NCI-H774 (cell line): ENCODE measurements around the gene RAB1B.

Experiments used
- DNase-seq: peaks from one replicate; lab custom pipeline; 2025; lab: John Stamatoyannopoulos, UW

RAB1B gene

DNA sequence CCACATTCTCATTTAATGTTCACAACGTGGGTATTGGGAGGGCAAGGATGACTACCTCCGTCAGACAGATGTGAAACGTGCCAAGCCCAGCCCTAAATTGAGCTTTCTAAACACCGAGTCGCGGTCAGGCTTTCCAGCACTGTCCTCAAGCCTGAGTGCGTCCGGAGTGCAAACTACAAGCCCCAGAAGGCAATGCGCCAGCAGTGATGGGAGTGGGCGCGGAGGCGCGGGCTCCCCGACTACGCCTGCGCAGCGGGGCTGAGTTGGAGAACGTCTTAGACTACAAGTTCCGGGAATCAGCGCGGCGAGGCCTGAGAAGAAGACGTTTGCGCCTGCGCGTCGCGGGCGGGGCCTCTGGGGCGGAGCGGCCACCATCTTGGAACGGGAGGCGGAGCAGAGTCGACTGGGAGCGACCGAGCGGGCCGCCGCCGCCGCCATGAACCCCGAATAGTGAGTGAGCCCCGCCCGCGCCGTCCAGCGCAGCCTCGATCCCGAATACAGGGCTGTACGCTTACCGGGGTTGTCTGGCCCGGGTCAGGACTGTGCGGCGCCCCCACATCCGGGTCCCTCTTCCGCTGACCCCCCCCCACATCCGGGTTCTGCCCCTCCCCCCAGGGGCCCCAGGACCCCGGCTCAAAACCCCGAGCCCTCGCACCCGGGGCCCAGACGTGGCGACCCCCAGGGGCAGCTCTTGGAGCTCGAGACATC is at the start of gene RAB1B:
RAB1B (plus strand) TSS at position 396 of the 708 bp plus-strand sequence; CDS start at position 437, 41 bp downstream.
- peak; percentile 100 for DNase-seq

DNA sequence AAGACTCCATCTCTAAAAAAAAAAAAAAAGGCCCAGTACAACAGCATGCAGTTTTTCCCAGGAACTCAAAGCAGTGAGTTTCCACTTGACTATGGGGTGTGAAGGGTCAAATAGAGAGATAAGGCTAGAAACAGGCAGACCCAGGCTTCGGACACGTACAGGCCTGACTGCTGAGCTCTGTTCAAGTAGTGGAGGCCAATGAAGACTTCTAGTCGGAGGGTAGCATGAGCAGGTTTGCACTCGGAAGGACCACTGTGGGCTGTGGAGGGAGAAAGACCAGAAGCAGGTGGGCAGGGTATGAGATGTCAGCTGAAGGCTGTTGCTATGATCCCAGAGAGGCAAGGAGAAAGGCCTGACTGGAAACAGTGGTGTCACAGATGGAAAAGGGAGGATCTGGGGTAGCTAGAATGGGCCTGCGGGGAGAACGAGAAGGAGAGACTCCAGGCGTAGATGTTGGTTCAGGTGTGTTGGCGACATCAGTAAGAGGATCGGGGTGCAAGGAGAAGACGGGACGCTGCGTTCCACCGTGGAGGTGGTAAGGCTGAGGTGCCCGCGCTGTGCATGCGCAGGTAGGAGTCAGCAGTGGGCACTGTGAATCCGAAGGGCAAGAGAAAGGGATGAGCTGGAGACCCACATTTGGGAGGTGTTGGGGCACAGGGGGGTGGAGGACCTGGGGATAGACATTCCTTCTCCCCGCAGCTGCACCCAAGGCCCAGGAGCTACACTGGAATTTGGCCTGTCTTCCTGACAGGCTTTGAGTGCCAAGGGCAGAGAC is 49.4 kb upstream of the RAB1B start:
- no peak for DNase-seq

DNA sequence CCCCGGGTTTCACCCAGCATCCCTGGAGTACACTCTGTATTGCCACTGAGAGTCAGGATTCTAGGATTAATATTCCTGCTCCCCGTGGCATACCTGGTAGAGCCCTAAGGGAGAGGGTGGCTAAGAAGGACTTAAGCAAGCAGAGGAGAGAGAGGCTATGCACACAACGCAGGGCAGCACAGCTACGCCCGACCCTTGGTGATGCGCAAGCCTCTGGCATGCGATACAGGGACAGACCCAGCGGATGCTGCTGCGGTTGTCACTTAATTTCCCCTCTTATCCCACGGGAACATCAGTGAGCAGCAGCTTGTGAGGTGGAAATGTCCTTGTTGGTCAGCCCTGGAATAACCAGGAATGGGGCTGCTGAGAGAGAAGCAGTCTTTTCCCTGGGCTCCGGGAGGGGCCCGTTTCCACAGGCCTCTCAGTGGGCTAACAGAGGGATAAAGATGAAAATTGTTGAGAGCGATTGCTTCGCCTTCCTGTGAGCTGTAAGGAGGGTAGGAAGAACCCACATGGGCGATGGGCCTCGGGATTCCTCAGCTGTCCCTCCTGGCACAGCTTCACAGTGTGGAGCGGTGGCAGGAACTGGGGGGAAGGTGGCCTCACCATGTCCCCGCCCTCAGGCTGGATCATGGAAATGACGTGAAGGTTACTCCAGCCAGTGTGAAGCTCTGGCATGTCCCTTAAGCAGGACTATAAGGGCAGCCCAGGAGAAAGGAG is 48.4 kb upstream of the RAB1B start:
- no peak for DNase-seq

DNA sequence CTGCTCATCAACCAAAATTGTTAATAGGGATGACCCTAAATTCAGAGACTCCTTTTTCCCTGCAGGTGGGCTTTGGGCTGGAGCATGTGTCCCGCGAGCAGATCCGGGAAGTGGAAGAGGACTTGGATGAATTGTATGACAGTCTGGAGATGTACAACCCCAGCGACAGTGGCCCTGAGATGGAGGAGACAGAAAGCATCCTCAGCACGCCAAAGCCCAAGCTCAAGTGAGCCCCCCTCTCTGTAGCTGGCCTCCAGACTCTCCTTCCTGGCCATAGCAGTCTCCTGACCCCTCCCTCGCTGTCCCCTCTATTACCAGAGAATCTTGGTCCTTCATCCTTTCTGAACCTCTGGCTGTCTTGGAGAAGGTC is 47.9 kb upstream of the RAB1B start:
- no peak for DNase-seq

DNA sequence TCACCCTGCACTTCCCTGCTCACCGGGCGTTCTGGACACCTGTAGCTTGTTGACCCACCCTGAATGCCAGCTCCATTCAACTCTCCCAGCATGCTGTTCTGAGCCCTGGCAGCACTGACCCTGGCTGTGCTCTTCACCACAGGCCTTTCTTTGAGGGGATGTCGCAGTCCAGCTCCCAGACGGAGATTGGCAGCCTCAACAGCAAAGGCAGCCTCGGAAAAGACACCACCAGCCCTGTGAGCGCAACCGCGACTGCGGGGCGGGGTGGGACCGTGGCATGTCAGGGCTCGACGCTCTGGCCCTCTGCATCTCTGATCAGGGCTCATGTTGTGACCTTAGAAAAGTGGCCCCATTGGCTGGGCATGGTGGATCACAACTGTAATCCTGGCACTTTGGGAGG is 47.4 kb upstream of the RAB1B start:
- DNase-seq = no peak

DNA sequence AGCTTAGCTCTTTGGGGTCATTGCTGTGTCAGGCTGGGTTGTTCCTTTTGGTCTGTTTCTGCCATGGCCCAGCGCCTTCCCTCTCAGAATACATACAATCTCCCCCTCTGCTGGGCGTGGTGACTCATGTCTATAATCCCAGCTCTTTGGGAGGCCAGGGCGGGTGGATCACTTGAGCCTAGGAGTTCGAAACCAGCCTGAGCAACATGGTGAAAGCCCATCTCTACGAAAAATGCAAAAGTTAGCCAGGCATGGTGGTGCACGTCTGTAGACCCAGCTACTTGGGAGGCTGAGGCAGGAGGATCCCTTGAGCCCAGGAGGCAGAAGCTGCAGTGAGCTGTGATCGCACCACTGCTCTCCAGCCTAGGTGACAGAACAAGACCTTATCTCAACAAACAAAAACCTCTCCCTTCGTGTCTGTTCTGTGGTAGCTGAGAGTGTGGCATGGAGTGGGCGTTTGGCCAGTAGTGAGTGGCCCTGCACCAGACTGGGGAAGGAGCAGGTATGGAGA is 46.7 kb upstream of the RAB1B start:
- no peak for DNase-seq

DNA sequence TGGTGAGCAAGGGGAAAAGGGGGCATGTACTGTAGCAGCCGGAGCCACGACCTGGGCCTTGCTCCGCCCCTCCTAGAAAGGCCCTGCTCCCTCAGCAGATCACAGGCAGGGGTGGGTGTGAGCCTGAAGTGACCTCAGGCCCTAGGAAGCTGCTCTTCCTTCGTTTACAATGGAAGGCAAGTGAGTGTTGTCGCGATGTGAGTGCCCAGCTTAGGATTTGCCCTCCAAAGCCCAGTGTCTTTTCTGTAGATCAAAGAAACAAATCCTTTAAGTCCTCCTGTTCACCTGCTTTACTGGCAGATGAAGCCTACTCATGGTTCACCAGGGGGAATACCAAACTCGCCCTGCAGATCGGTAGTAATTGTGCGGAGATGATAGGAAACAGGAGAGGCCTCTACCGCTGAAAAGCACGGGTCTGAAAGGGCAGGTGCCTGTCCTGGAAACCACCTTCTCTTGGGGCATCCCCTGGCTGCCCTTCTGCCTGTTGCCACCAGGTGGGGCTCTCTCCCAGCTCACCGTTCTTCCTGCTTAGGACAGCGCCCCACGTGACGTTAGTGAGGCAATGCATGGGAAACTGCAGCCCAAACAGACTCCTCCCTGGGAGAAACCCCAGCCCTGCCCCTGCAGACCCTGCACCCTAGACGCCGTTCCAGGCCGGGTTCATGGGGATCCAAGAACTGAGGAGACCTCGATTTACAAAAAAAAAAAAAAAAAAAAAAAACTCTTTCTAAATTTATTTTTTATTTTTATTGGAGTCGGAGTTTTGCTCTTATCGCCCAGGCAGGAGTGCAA is 45.9 kb upstream of the RAB1B start:
- peak; percentile 93 for DNase-seq

DNA sequence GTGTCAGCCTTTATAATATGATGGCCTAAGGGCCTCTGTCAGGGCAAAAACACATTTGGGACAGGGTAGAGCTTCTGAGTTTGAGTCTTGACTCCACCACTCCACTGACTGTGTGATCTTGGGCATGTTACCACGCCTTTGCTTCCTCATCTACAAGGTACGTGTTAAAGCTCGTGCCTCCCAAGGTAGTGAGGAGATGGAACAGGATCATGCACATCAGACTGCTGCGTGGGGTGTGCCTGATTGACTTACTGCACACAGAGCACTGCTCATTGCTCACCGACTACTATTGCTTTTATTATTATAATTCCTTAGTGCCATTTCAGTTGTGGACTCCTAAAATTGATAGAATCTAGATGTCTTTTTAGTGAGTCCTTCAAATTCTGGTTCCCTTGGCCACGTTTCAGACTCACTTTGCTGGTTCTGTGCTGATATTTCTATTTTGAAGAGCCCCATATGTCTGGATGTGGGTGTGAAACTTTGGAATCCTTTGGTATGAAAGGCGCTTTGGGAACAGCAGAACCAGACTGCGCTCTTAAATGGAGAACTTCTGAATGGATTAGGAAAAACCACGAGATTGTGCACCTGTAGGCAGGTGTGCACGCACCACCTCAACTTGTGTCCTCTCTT is 44.1 kb upstream of the RAB1B start:
- DNase-seq = no peak

DNA sequence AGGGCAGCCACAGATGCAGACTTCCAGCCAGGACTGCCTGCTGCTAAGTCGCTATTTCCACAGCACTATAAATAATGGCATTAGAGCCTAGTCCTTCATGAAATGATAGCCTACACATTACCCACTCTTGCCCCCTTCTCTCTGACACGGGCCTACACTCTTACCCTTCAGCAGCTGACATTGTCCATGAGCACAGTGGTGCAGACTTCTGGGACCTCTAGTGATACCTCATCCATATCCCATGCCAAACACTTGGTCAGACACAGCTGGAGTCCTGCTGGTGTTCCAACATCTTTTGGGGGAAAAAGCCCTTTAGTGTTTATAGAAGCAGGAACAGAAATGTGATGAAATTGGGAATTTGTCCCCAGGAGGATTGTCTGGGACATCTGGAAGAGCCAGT is 43.4 kb upstream of the RAB1B start:
- no peak for DNase-seq

DNA sequence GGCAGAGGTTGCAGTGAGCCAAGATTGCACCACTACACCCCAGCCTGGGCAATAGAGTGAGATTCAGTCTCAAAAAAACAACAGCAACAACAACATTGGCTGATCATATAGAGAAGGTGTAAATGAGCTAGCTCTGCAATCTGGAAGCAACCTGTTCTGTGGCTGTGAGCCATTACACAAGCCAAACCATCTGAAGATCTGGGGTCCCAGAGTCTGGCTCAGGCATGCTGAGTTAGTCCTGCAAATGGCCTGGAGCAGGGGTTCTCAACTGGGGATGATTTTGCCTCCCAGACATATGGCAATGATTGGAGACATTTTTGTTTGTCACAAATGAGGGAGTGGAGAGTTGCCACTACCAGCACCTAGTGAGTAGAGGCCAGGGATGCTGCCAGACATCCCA is 42.3 kb upstream of the RAB1B start:
- DNase-seq = no peak

DNA sequence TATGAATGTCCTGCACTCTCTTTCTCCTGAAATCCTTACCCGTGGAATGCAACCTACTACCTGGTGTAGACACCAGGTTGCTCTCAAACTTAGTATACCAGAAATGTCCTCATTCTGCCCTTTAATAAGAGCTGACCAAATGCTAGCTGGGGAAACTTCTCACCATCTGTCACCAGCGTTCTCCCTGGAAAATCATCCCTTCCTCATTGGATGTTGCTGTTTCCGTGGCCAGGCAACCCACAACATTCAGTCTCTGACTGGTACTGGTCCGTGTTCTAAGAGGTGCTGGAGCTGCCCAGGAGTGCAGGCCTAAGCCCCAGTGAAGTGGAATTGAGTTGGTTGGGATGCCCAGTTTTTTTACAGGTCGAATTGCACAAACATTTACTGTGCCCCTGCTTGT is 40.7 kb upstream of the RAB1B start:
- no peak for DNase-seq

DNA sequence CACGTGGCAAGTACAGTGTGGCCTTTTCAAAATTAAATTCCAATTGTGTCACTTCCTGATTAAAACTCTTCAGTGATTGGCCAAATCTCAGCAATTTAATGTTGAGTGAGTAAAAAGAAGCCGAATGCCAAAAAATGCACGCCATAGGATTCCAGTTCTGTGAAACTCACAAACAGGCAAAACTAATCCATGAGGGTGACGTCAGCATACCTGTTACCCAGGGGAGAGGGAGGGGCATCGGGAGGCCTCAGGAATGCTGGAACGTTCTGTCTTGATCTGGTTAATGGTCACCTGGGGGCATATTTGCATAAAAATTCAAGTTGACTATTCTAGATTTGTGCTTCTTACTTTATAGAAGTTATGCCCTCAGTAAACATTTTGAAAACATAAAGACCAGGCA is 39.9 kb upstream of the RAB1B start:
- no peak for DNase-seq

DNA sequence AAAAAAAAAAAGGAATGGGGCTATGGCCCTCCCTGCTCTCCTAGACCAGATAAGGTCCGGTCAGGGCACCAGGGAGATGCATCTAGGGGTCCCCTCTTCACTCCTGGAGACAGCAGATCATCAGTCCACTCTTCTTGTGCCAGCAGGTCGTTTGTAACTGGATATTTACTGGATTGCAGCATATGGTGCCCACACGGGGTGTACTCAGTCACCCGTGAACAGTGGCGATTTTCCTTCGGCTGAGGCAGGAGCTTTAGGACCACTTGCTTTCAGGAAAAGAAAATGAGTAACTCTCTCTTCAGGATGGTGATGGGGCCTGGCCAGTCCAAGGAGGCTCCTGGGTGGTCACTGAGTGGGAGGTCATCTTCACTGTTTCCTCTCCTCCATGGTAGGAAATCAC is 38.3 kb upstream of the RAB1B start:
- no peak for DNase-seq

DNA sequence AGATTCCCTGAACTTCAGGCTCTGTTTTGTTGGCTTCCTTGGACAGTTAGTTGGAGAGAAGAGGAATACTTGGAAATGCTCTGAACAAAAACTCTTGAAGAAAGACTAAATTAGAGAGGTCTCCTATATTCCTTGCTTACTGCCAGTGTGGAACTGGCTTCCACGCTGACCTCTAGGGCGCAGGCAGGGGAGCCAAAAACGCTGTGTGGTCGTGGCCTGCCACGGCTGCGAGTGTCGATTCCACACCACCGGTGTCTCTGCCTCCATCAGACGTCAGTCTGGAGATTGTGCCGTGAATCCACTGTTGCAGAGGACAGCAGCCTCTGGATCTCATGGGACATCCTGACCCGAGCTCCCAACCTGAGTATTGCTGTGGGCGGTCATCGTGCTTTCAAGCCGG is 37.5 kb upstream of the RAB1B start:
- no peak for DNase-seq

DNA sequence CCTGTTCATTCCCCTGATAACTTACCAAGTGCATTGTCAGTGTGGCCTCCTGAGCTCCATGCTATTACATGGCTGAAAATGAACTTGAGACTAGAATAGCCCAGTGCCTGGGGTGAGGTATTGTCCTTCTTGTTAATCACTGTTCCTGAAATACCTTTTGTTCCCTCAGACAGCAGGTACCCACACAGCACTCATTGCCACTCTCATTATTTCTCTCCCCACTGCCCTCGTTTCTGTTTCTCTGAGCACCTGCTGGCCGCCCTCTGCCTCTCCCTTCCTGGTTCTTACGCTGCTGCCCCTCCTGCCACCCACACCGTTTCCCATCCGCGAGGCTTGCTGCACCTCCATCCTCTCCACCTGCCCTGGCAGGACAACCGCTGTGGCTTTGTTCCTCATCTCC is 36.9 kb upstream of the RAB1B start:
- DNase-seq = peak; percentile 33

DNA sequence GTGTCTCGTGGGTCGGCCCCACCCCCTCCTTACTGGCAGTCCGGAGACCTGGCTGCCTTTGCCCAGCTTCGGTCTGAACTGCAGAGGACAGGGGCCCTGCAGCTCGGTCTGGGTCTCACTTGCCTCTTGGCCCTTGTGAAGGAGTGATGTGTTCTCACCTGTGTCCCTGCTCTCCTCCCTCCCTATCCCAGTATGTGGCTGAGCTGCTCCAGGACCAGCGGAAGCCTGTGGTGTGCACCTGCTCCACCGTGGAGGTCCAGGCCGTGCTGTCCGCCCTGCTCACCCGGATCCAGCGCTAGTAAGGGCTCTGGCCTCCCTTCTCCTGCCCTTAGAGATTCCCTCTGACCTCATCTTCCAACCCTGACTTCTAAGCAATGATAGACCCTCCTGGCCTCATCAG is 35.7 kb upstream of the RAB1B start:
- no peak for DNase-seq

DNA sequence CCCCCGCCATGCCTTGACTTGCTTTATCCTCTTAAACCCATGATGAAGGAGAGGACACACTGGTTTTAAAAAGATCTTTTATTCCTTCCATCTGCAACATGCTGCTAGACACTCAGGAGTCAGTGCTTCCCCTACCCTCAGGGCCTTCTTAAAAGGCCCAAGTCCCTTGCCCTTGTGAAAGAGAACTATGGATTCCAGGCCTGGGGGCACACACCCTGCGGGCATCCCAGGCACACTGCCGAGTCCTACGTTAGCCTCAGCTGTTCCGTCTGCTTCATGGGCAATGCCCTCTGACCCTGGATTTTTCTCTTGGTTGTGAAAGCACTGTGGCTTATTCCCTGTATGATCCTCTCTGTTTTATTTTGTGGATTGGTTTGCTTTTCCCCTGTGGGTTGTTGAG is 35.1 kb upstream of the RAB1B start:
- no peak for DNase-seq

DNA sequence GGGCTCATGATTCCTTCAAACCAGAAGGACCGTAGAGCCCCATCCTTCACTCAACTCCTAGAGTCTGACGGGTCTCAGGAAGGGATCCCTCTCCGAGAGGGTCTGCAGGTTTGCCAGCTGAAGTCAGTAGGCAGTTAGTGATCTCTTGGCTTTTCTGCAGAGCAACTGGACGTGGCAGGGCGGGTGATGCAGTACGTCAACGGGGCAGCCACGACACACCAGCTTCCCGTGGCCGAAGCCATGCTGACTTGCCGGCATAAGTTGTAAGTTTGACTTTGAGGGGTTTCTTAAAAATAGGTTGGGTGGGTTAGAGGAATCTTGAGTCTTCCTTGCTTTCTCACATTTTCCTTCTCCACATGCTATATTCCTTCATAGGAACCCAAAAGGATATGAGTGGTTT is 33.3 kb upstream of the RAB1B start:
- DNase-seq = no peak

DNA sequence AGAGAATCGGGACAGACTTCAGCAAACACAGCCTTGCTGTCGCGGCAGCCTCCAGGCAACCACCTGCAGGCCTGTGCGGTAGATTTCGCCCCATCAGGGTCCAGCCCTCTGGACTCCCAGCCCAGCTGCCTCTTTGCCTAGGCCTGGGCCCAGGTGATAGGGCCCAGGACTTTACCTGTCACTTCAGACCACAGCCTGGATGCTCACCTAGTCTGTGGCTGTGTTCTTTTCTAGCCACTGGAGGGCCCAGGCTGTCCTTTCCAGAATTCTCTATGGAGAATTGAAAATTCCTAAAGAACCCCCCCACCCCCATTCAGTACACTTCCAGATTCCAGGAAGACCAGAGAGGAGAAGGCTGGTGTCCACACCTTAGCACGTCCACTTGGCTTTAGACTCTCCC is 30.6 kb upstream of the RAB1B start:
- DNase-seq = no peak

DNA sequence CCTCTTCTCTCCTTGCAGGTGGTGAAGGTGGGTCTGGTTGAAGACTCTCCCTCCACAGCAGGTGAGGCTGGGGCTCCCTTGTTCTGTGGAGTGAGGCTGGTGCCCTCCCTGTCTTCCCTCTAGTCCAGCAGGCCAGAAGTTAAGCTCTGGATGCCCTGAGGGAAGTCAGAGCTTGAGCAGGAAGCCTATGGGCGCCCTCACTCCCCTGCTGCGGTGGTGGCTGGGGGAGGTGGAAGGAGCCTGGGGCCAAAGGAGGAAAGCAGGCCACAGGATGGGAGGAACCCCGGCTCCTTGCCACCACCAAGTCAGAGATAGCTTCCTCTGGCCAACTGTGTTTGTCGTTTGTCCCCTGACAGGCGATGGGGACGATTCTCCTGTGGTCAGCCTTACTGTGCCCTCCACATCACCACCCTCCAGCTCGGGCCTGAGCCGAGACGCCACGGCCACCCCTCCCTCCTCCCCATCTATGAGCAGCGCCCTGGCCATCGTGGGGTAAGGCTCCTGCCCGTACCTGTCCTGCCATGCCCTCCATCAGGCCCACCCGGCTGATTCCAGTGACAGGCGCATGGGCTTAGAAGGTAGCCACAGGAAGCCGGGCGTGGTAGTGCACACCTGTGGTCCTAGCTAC is 29.5 kb upstream of the RAB1B start:
- no peak for DNase-seq

DNA sequence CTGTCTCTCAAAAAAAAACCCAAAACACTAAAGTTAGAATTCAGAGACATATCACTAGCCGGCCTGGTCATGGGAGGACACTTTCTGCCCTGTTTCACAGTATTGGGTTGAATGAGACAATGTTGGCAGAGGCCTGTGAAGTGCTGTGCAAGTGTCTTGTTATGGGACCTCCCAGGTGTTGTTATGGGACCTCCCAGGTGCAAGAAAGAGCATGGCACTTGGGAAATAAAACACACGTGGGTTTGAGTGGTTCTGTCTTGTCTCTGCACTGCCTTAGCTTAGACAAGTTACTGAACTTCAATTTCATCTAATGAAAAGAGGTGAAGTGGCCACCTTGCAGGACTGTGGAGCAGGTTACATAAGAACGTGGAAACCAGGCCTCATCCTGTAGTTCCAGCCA is 28.9 kb upstream of the RAB1B start:
- DNase-seq = no peak
